ENCODE results near the gene RTP4.

- TF ChIP-seq CTCF (IDR thresholded peaks at IDR 0.05) = no peak
- no peak for TF ChIP-seq POLR2AphosphoS5 (IDR thresholded peaks at IDR 0.05; ENCODE audit: low read depth, low read length)
- no peak for TF ChIP-seq REST (IDR thresholded peaks at IDR 0.05; ENCODE audit: insufficient read depth in 1 of 2, low read depth in 2 of 2, low read length in 1 of 2)
Observed at GRCh38 chr3:187398955-187399354, 30.8 kb downstream of the RTP4 start.
